PC-9 (cell line): ENCODE measurements around the gene TRPV2. TPM values are rescaled to one million over a fixed set of nuclear protein-coding genes. Genes with fewer than 3 reads are reported as not detected.

Experiments
- BruUV-seq: library from RNA; stranded (reverse); fragments of 400-500 nt; replicated peaks from 2 replicates; lab custom pipeline; 2021; lab: Mats Ljungman, UMichigan
- CTCF ChIA-PET: fragments of 300-600 bp; sonication (Branson Sonifier 250); formaldehyde crosslinking; loops from one replicate; lab custom pipeline; 2022; ENCODE audit warnings: antibody characterized with exemption; lab: Charles Lee
- POLR2A ChIA-PET: fragments of 300-600 bp; sonication (Branson Sonifier 250); formaldehyde crosslinking; loops from one replicate; lab custom pipeline; 2022; ENCODE audit warnings: antibody characterized with exemption; ENCODE audit not compliant: unreplicated experiment; lab: Charles Lee
- DNase-seq, 2 experiments: peaks; one replicate each; pipeline versions ENCODE4 v3.0.0 to v3.0.0-alpha.2; 2015 to 2022; ENCODE audit warnings: mixed read lengths in 1 of 2
- H2AFZ ChIP-seq: fragments of 200-600 bp; sonication (generic); 2 replicates; pipeline ENCODE4 v1.8.1; 2017; ENCODE audit warnings: antibody characterized with exemption
- H3F3A ChIP-seq: fragments of 200-600 bp; sonication (generic); 2 replicates; pipeline ENCODE4 v1.8.1; 2017; ENCODE audit warnings: antibody characterized with exemption, mild to moderate bottlenecking, low read depth; ENCODE audit not compliant: insufficient read depth
- H3K27ac ChIP-seq: fragments of 200-600 bp; sonication (generic); 2 replicates; pipeline ENCODE4 v1.6.1; 2016; ENCODE audit warnings: mixed run types
- H3K27me3 ChIP-seq: fragments of 200-600 bp; sonication (generic); 2 replicates; pipeline ENCODE4 v1.6.1; 2016; ENCODE audit warnings: low read depth, mixed run types; ENCODE audit not compliant: insufficient read depth
- H3K36me3 ChIP-seq: fragments of 200-600 bp; sonication (generic); 2 replicates; pipeline ENCODE4 v1.6.1; 2016; ENCODE audit warnings: low read depth, mixed run types
- H3K4me1 ChIP-seq: fragments of 200-600 bp; sonication (generic); replicated peaks from 2 replicates; pipeline ENCODE4 v1.6.1; 2016; ENCODE audit warnings: mixed run types; ENCODE audit not compliant: insufficient read depth
- H3K4me2 ChIP-seq: fragments of 200-600 bp; sonication (generic); 2 replicates; pipeline ENCODE4 v1.6.1; 2017; ENCODE audit warnings: mixed run types
- H3K4me3 ChIP-seq: fragments of 200-600 bp; sonication (generic); 2 replicates; pipeline ENCODE4 v1.6.1; 2016; ENCODE audit warnings: mixed run types
- H3K79me2 ChIP-seq: fragments of 200-600 bp; sonication (generic); 2 replicates; pipeline ENCODE4 v1.6.1; 2017; ENCODE audit warnings: low read depth, mixed run types
- H3K9me2 ChIP-seq: fragments of 200-600 bp; sonication (generic); 2 replicates; pipeline ENCODE4 v1.8.1; 2017; ENCODE audit warnings: mild to moderate bottlenecking; ENCODE audit not compliant: insufficient read depth
- H3K9me3 ChIP-seq: fragments of 200-600 bp; sonication (generic); 2 replicates; pipeline ENCODE4 v1.8.1; 2016; ENCODE audit warnings: low read depth; ENCODE audit not compliant: insufficient read depth
- H4K20me1 ChIP-seq: fragments of 200-600 bp; sonication (generic); 2 replicates; pipeline ENCODE4 v1.8.1; 2017; ENCODE audit not compliant: insufficient read depth
- EZH2 ChIP-seq: fragments of 200-600 bp; sonication (generic); IDR thresholded peaks from 2 replicates; pipeline ENCODE4 v1.8.0; 2017; ENCODE audit warnings: antibody characterized with exemption, low read depth
- intact Hi-C: fragments of 100-400 bp; cut with micrococcal nuclease; formaldehyde crosslinking; loops from one replicate; pipeline ENCODE4 v1.10.0; 2022; ENCODE audit not compliant: unreplicated experiment
- total RNA-seq: library from RNA; stranded (reverse); gene quantifications from 2 replicates; pipeline ENCODE4 v1.2.3, GENCODE V29; 2021
- TF ChIP-seq, protein P1 (sequence below): fragments of 200-600 bp; sonication (generic); conservative IDR thresholded peaks from 2 replicates; pipeline ENCODE4 v1.6.1; 2017; ENCODE audit warnings: mixed run types, antibody characterized with exemption, mild to moderate bottlenecking, moderate library complexity

TRPV2 gene
- total RNA-seq, 1 experiment from 2014 or later, result 5.3 TPM

DNA sequence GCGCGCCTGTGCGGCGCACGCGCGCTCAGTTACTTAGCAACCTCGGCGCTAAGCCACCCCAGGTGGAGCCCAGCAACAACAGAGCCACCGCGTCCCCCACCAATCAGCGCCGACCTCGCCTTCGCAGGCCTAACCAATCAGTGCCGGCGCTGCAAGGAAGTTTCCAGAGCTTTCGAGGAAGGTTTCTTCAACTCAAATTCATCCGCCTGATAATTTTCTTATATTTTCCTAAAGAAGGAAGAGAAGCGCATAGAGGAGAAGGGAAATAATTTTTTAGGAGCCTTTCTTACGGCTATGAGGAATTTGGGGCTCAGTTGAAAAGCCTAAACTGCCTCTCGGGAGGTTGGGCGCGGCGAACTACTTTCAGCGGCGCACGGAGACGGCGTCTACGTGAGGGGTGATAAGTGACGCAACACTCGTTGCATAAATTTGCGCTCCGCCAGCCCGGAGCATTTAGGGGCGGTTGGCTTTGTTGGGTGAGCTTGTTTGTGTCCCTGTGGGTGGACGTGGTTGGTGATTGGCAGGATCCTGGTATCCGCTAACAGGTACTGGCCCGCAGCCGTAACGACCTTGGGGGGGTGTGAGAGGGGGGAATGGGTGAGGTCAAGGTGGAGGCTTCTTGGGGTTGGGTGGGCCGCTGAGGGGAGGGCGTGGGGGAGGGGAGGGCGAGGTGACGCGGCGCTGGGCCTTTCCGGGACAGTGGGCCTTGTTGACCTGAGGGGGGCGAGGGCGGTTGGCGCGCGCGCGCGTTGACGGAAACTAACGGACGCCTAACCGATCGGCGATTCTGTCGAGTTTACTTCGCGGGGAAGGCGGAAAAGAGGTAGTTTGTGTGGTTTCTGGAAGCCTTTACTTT, 34.5 kb upstream of the TRPV2 start, which contains the start of gene UBB:
TSS of gene UBB (plus strand) at position 452 of the 856 bp plus-strand sequence. CDS start 817 bp downstream, outside the sequence.
- H4K20me1 ChIP-seq, result peaks cover 13% of the 10 kb centered on the region; the same call in 1 of the 2 replicates
- H3F3A ChIP-seq, result peaks cover 35% of the 10 kb centered on the region; the same call in 1 of the 2 replicates
- H3K4me1 ChIP-seq, result peaks cover 31% of the 10 kb centered on the region
- no peaks in the 10 kb centered on the region for H3K27me3 ChIP-seq
- H3K79me2 ChIP-seq, result peaks cover 30% of the 10 kb centered on the region
- peak within 1 kb of the TSS; percentile 97 for H3K4me3 ChIP-seq
- H2AFZ ChIP-seq, result peak within 1 kb of the TSS; percentile 79
- H3K36me3 ChIP-seq, result peaks cover 7% of the 10 kb centered on the region; the same call in 1 of the 2 replicates
- no peaks in the 10 kb centered on the region for H3K9me3 ChIP-seq
- BruUV-seq, result no TSS peak
- H3K9me2 ChIP-seq, result no peaks in the 10 kb centered on the region
- ChIA-PET CTCF (interaction anchor here (0.6 to 1.1 kb wide), 3 partner anchors 58 to 417 kb away, joined by 4 to 7 read pairs (median 6); no protein-coding TSS in a partner anchor), POLR2A (interaction anchor here (0.6 to 1.0 kb wide), 15 partner anchors 12 to 1202 kb away, joined by 3 to 17 read pairs (median 4); no protein-coding TSS in a partner anchor)
- intact Hi-C loops, result loop anchor here (1.0 to 2.0 kb wide), 4 partner anchors 57 to 164 kb away; partner anchors contain the start of gene PIGL
- H3K4me2 ChIP-seq, result peak within 1 kb of the TSS; percentile 87
- peak; percentile 90 to 97 for DNase-seq
- H3K27ac ChIP-seq, result peak within 1 kb of the TSS; percentile 87
- no peak for TF ChIP-seq EZH2
- TF ChIP-seq, protein P1, sequence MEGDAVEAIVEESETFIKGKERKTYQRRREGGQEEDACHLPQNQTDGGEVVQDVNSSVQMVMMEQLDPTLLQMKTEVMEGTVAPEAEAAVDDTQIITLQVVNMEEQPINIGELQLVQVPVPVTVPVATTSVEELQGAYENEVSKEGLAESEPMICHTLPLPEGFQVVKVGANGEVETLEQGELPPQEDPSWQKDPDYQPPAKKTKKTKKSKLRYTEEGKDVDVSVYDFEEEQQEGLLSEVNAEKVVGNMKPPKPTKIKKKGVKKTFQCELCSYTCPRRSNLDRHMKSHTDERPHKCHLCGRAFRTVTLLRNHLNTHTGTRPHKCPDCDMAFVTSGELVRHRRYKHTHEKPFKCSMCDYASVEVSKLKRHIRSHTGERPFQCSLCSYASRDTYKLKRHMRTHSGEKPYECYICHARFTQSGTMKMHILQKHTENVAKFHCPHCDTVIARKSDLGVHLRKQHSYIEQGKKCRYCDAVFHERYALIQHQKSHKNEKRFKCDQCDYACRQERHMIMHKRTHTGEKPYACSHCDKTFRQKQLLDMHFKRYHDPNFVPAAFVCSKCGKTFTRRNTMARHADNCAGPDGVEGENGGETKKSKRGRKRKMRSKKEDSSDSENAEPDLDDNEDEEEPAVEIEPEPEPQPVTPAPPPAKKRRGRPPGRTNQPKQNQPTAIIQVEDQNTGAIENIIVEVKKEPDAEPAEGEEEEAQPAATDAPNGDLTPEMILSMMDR, result no peak

GRCh38 chr17:16381496-16381820, 33.9 kb upstream of the TRPV2 start:
- CTCF ChIA-PET, result interaction anchor here (1.1 kb wide), 1 partner anchor 57 kb away, joined by 6 read pairs; no protein-coding TSS in a partner anchor
- H3K4me1 ChIP-seq, result peaks cover 31% of the 10 kb centered on the region
- peak overlapping the region; percentile 97 for H3K4me3 ChIP-seq
- H3K4me2 ChIP-seq, result peak overlapping the region; percentile 87
- DNase-seq, result no peak
- H3F3A ChIP-seq, result peaks cover 35% of the 10 kb centered on the region; the same call in 1 of the 2 replicates
- BruUV-seq, result no TSS peak
- H3K9me3 ChIP-seq, result no peaks in the 10 kb centered on the region
- no peaks in the 10 kb centered on the region for H3K9me2 ChIP-seq
- POLR2A ChIA-PET, result interaction anchor here (0.6 to 1.0 kb wide), 4 partner anchors 81 to 329 kb away, joined by 3 to 14 read pairs (median 4); no protein-coding TSS in a partner anchor
- TF ChIP-seq EZH2, result no peak
- TF ChIP-seq, protein P1, result no peak
- H2AFZ ChIP-seq, result no peak overlapping the region
- peaks cover 30% of the 10 kb centered on the region for H3K79me2 ChIP-seq
- H3K27me3 ChIP-seq, result no peaks in the 10 kb centered on the region
- intact Hi-C loops, result loop anchor here (1.0 to 2.0 kb wide), 4 partner anchors 57 to 165 kb away; partner anchors contain the start of gene PIGL
- peaks cover 13% of the 10 kb centered on the region; the same call in 1 of the 2 replicates for H4K20me1 ChIP-seq
- H3K36me3 ChIP-seq, result peaks cover 7% of the 10 kb centered on the region; the same call in 1 of the 2 replicates
- peak overlapping the region; percentile 87 for H3K27ac ChIP-seq

DNA sequence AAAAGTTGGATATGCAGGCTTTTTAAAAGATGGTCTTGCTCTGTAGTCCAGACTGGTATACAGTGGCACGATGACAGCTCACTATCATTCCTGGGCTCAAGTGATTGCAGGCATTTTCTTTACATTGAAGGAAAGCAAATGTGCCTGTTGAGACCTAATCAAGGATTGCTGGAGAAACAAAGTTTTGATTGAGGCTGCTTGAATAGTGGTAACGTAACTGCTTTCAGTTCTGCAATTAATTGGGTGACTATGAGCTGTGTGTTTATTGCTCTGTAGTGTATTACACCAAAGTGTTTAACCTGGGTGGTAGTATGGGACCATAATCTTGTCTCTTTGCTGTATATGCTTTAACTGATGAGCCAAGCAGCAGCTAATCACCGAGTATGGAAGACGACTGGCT, 32.2 kb upstream of the TRPV2 start:
- BruUV-seq, result no TSS peak
- POLR2A ChIA-PET, result interaction anchor here (0.5 to 0.6 kb wide), 2 partner anchors 15 to 18 kb away, joined by 3 to 16 read pairs; no protein-coding TSS in a partner anchor
- no peaks in the 10 kb centered on the region for H3K27me3 ChIP-seq
- peaks cover 25% of the 10 kb centered on the region for H3K4me1 ChIP-seq
- no peak overlapping the region for H3K4me3 ChIP-seq
- peak overlapping the region; percentile 87 for H3K4me2 ChIP-seq
- peaks cover 34% of the 10 kb centered on the region for H3K79me2 ChIP-seq
- H3K36me3 ChIP-seq, result peaks cover 7% of the 10 kb centered on the region; the same call in 1 of the 2 replicates
- TF ChIP-seq, protein P1, result no peak
- TF ChIP-seq EZH2, result no peak
- DNase-seq, result no peak
- peaks cover 13% of the 10 kb centered on the region; the same call in 1 of the 2 replicates for H4K20me1 ChIP-seq
- H3K27ac ChIP-seq, result no peak overlapping the region
- H3F3A ChIP-seq, result peaks cover 31% of the 10 kb centered on the region; the same call in 1 of the 2 replicates
- CTCF ChIA-PET, result no interaction called here
- H3K9me3 ChIP-seq, result no peaks in the 10 kb centered on the region
- H2AFZ ChIP-seq, result no peak overlapping the region
- intact Hi-C loops, result no loop called here
- H3K9me2 ChIP-seq, result no peaks in the 10 kb centered on the region
